ENCODE data around the gene DOLPP1.

Gene DOLPP1

GRCh38 chr9:129068110-129068509 lies 12.8 kb upstream of the DOLPP1 start:
- DNase-seq, result no peak

- DNase-seq, result no peak
Measured at GRCh38 chr9:129068990-129069861, 11.7 kb upstream of the DOLPP1 start.

GRCh38 chr9:129069862-129070641 lies 10.9 kb upstream of the DOLPP1 start:
- DNase-seq, result no peak

GRCh38 chr9:129070696-129071525 lies 10.0 kb upstream of the DOLPP1 start:
- DNase-seq, result no peak

GRCh38 chr9:129071526-129072126 lies 9.3 kb upstream of the DOLPP1 start:
- DNase-seq, result no peak

- DNase-seq, result no peak
Measured at GRCh38 chr9:129072171-129072570, 8.7 kb upstream of the DOLPP1 start.

GRCh38 chr9:129073404-129073803 lies 7.5 kb upstream of the DOLPP1 start:
- no peak for DNase-seq

GRCh38 chr9:129074106-129074505 lies 6.8 kb upstream of the DOLPP1 start:
- DNase-seq, result no peak

- DNase-seq, result no peak
Measured at GRCh38 chr9:129075996-129076639, 4.8 kb upstream of the DOLPP1 start.

- DNase-seq, result no peak
Measured at GRCh38 chr9:129076640-129077037, 4.3 kb upstream of the DOLPP1 start.

- DNase-seq, result no peak
Measured at GRCh38 chr9:129077236-129077635, 3.7 kb upstream of the DOLPP1 start.

- DNase-seq, result no peak
Measured at GRCh38 chr9:129078691-129079503, 2.0 kb upstream of the DOLPP1 start.

GRCh38 chr9:129079829-129080228 lies 1.1 kb upstream of the DOLPP1 start:
- DNase-seq, result no peak

- DNase-seq, result no peak
Measured at GRCh38 chr9:129080298-129080600, 662 bp upstream of the DOLPP1 start.

GRCh38 chr9:129081388-129081904 lies 535 bp downstream of the DOLPP1 start:
- no peak for DNase-seq

- DNase-seq, result no peak
Measured at GRCh38 chr9:129084087-129084486, 3.2 kb downstream of the DOLPP1 start.

GRCh38 chr9:129089246-129089645 lies 8.3 kb downstream of the DOLPP1 start:
- no peak for DNase-seq

GRCh38 chr9:129093602-129094386 lies 12.9 kb downstream of the DOLPP1 start:
- DNase-seq, result no peak

- DNase-seq, result no peak
Measured at GRCh38 chr9:129094387-129095169, 13.7 kb downstream of the DOLPP1 start.
